ENCODE data around the gene SLC24A3. TPM values are rescaled to one million over a fixed set of nuclear protein-coding genes. Genes with fewer than 3 reads are reported as not detected.
A peak's percentile ranks its signal among the peaks of the same experiment; 100 is the strongest.

The SLC24A3 gene
- total and polyA plus RNA-seq, 7 donors = 0.92 to 20.8 (median 13.5) TPM

DNA sequence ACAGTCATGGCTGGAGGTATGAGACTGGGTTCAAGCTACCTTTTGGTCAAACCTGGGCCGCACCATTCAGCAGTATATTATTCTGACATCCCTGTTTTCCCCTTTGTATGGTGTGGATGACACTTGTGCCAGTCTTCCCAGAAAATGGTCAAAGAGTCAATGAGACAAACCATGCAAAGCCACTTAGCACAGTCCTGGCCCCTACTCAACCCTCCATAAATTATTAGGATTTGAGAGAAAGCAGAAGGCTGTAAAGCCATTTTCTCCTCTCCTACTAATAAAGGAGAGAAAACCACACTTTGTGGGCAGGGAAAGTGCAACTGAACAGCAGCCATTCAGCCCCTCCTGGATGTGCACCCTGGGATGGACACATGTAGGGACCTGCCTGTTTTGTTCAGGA, 236.2 kb downstream of the SLC24A3 start:
- Histone ChIP-seq H3K9me3 (peaks cover 0 to 2% (median under 1%) of the 10 kb centered on the region in 4 donors), H3K36me3 (no peaks in the 10 kb centered on the region), H3K27ac (peak overlapping the region in 3 of 4 donors; percentile 59 to 69 (median 68)), H3K27me3 (no peaks in the 10 kb centered on the region), H3K4me3 (no peak overlapping the region), H3K4me1 (peaks cover 0 to 53% (median 52%) of the 10 kb centered on the region in 4 donors)
- intact Hi-C loops (cut with DNase I) = loop anchor here (5.0 kb wide), 2 partner anchors 71 to 236 kb away; partner anchors contain the start of gene SLC24A3
- WGBS, 2 donors = 95 to 100% methylated on average over 1 of the region's 1 CpG
- DNase-seq = no peak
- TF ChIP-seq CTCF (IDR thresholded peaks at IDR 0.05) (no peak), POLR2A (IDR thresholded peaks at IDR 0.05) (no peak), POLR2AphosphoS5 (IDR thresholded peaks at IDR 0.05) (peak; percentile 38 to 90 (median 66)), EP300 (IDR thresholded peaks at IDR 0.05) (peak in 1 of 4 donors; percentile 7)

DNA sequence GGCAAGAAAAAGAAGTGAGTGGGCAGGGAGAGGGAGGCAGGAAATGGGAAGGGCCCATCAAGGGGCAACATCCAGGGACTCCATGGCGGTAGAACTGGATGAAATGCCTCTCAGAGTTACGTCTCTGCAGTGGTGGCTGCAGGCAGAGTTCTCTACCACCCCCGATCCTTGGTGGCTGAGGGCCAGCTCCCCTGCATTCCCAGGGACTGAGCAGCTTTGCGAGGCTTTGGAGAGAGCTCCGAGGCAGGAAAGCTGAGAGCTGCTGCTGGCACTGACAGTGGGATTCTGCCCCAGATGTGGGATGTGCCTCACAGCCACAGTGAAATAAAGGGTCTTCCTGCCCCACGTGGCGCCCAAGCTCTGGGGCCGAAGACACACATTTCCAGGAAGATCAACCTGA, 236.6 kb downstream of the SLC24A3 start:
- TF ChIP-seq CTCF (IDR thresholded peaks at IDR 0.05) = no peak
- no peak for TF ChIP-seq POLR2A (IDR thresholded peaks at IDR 0.05)
- no peak for TF ChIP-seq POLR2AphosphoS5 (IDR thresholded peaks at IDR 0.05)
- TF ChIP-seq EP300 (IDR thresholded peaks at IDR 0.05) = no peak
- no peak overlapping the region for H3K4me3 ChIP-seq
- intact Hi-C loops (cut with DNase I) = loop anchor here (5.0 kb wide), 2 partner anchors 72 to 237 kb away; partner anchors contain the start of gene SLC24A3

GRCh38 chr20:19451231-19451922, 238.9 kb downstream of the SLC24A3 start:
- Histone ChIP-seq H3K9me3 (no peaks in the 10 kb centered on the region), H3K4me3 (no peak overlapping the region), H3K4me1 (peaks cover 0 to 64% (median 61%) of the 10 kb centered on the region in 4 donors), H3K27me3 (no peaks in the 10 kb centered on the region), H3K27ac (peak overlapping the region in 3 of 4 donors; percentile 42 to 66 (median 56)), H3K36me3 (no peaks in the 10 kb centered on the region)
- peak; percentile 29 for DNase-seq
- TF ChIP-seq POLR2AphosphoS5 (IDR thresholded peaks at IDR 0.05) (no peak), EP300 (IDR thresholded peaks at IDR 0.05) (no peak), CTCF (IDR thresholded peaks at IDR 0.05) (no peak), POLR2A (IDR thresholded peaks at IDR 0.05) (no peak)
- intact Hi-C loops (cut with DNase I) = no loop called here
- WGBS, 2 donors = 68 to 93% methylated on average over 8 of the region's 8 CpGs

More for the DNA sequence above, 236.6 kb downstream of the SLC24A3 start:
- Histone ChIP-seq H3K27ac (peak overlapping the region in 3 of 4 donors; percentile 59 to 69 (median 68)), H3K27me3 (no peaks in the 10 kb centered on the region), H3K36me3 (no peaks in the 10 kb centered on the region), H3K9me3 (no peaks in the 10 kb centered on the region), H3K4me1 (peaks cover 0 to 57% (median 55%) of the 10 kb centered on the region in 4 donors)
- whole genome bisulfite sequencing, 2 donors = 79 to 88% methylated on average over 8 of the region's 8 CpGs
- DNase-seq = peak; percentile 79

GRCh38 chr20:19451923-19452295, 239.5 kb downstream of the SLC24A3 start:
- 45 to 75% methylated on average over 9 of the region's 9 CpGs for WGBS, 2 donors
- Histone ChIP-seq H3K4me1 (peaks cover 0 to 69% (median 66%) of the 10 kb centered on the region in 4 donors), H3K9me3 (no peaks in the 10 kb centered on the region), H3K36me3 (no peaks in the 10 kb centered on the region), H3K4me3 (no peak overlapping the region), H3K27ac (peak overlapping the region in 3 of 4 donors; percentile 42 to 66 (median 56)), H3K27me3 (no peaks in the 10 kb centered on the region)
- TF ChIP-seq CTCF (IDR thresholded peaks at IDR 0.05) = no peak
- no peak for TF ChIP-seq EP300 (IDR thresholded peaks at IDR 0.05)
- peak; percentile 47 to 73 (median 57) for TF ChIP-seq POLR2AphosphoS5 (IDR thresholded peaks at IDR 0.05)
- intact Hi-C loops (cut with DNase I) = no loop called here
- no peak for DNase-seq

Data from sigmoid colon (tissue), 7 donors.